Hair follicle dermal papilla cell (primary cell): ENCODE results near the gene UTP4. TPM values are rescaled to one million over a fixed set of nuclear protein-coding genes. Genes with fewer than 3 reads are reported as not detected.

ENCODE experiments used
- small RNA-seq: library from RNA; depleted of rRNA; stranded (forward); fragments of <200 nt; gene quantifications from one replicate; pipeline ENCODE3, GENCODE V24; 2012
- total RNA-seq: library from RNA; depleted of rRNA; stranded (reverse); fragments of >200 nt; gene quantifications from 2 replicates; pipeline ENCODE4 v1.2.3, GENCODE V29; 2012

Gene UTP4
- total RNA-seq = 23.6 and 27.7 TPM in 2 replicates

GRCh38 chr16:69132424-69133252 is at the start of gene UTP4, which contains the start of gene CHTF8:
Gene UTP4, plus strand, starts transcription at chr16:69132649. Its CDS starts 811 bp downstream, at chr16:69133460.
Gene CHTF8, minus strand, starts transcription at chr16:69132588. Its CDS starts 11,130 bp downstream, at chr16:69121458.

GRCh38 chr16:69105501-69106361 is 26.7 kb upstream of the UTP4 start, which contains the start of gene HAS3:
Gene HAS3, plus strand, starts transcription at chr16:69105653. Its CDS starts 3,743 bp downstream, at chr16:69109396.

GRCh38 chr16:69186642-69187445 is 54.4 kb downstream of the UTP4 start, which contains the start of gene SNTB2:
Gene SNTB2, plus strand, starts transcription at chr16:69187164. Its CDS starts 3 bp downstream, at chr16:69187167.

Small RNAs within 50 kb of the gene (small RNA-seq; reads per million reads assigned to genes)
- gene RF00019 (not detected), gene RNU6-22P (1.6 reads per million, percentile 38 among the genes with 10 or more reads in this experiment)

Other genes with a start within 250 kb of the UTP4 start
- gene HAS3, start 27.0 kb upstream of the UTP4 start, total RNA-seq = 0.49 and 2.4 TPM in 2 replicates
- gene CHTF8, start 61 bp upstream of the UTP4 start, total RNA-seq = 60.7 and 67.2 TPM in 2 replicates
- 76.9 and 98.7 TPM in 2 replicates for gene SNTB2, start 54.5 kb downstream of the UTP4 start, total RNA-seq
- 37.2 and 37.3 TPM in 2 replicates for gene VPS4A, start 178.7 kb downstream of the UTP4 start, total RNA-seq
- 11.2 and 12.4 TPM in 2 replicates for gene PDF, start 197.9 kb downstream of the UTP4 start, total RNA-seq
- gene COG8, start 206.9 kb downstream of the UTP4 start, total RNA-seq = 47.4 and 51.8 TPM in 2 replicates
- gene NIP7, start 207.1 kb downstream of the UTP4 start, total RNA-seq = 22.1 and 23.9 TPM in 2 replicates
- gene TMED6, start 219.1 kb downstream of the UTP4 start, total RNA-seq = not detected in 2 replicates